DND-41 (cell line): ENCODE measurements around the gene MAP2K5.

Experiments used
- EZH2 ChIP-seq: IDR thresholded peaks from 3 replicates; pipeline ENCODE4 v1.6.1; 2012; ENCODE audit warnings: borderline replicate concordance, low read depth, mild to moderate bottlenecking, moderate library complexity, low read length, inconsistent platforms; ENCODE audit not compliant: severe bottlenecking
- TF ChIP-seq, protein P1 (sequence below): IDR thresholded peaks from 2 replicates; pipeline ENCODE4 v1.5.1; 2012; ENCODE audit warnings: borderline replicate concordance, low read length, moderate library complexity, mild to moderate bottlenecking; ENCODE audit not compliant: poor library complexity, severe bottlenecking; ENCODE audit errors: extremely low read depth

DNA sequence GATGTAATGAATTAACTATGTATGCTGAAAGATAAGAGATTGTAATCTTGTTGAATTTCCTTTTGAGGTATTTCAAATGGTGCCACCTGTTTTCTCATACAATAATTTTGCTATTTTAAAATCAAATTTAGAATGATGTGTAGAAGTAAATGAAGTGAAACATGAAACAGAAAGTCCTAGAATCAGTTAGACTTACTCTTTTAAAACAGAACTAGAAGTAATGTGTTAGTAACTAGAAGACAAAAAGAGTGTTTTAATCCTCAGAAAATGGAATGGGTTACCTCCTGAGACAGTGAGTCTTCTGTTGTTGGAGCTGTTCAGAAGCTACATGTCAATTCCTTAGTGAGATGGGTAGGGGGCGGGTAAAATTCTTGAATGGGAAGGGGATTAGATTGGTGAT, 8.1 kb upstream of the MAP2K5 start:
- TF ChIP-seq, protein P1, sequence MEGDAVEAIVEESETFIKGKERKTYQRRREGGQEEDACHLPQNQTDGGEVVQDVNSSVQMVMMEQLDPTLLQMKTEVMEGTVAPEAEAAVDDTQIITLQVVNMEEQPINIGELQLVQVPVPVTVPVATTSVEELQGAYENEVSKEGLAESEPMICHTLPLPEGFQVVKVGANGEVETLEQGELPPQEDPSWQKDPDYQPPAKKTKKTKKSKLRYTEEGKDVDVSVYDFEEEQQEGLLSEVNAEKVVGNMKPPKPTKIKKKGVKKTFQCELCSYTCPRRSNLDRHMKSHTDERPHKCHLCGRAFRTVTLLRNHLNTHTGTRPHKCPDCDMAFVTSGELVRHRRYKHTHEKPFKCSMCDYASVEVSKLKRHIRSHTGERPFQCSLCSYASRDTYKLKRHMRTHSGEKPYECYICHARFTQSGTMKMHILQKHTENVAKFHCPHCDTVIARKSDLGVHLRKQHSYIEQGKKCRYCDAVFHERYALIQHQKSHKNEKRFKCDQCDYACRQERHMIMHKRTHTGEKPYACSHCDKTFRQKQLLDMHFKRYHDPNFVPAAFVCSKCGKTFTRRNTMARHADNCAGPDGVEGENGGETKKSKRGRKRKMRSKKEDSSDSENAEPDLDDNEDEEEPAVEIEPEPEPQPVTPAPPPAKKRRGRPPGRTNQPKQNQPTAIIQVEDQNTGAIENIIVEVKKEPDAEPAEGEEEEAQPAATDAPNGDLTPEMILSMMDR = no peak
- no peak for TF ChIP-seq EZH2
